NB4 (cell line): ENCODE data around the gene YBX1.
"Not testable (repeated sequence)": the region's sequence is repeated elsewhere in the genome, so short reads cannot be mapped to it uniquely, and the experiment has no call there.

Experiments
- DNase-seq: peaks from one replicate; pipeline ENCODE4 v3.0.0; 2010; ENCODE audit warnings: low read depth
- H3K4me3 ChIP-seq: one replicate; pipeline ENCODE4 v1.5.1; 2011; ENCODE audit warnings: mild to moderate bottlenecking, low read depth, low read length, moderate library complexity
- MAX ChIP-seq: IDR thresholded peaks from 2 replicates; pipeline ENCODE4 v1.6.1; 2011; ENCODE audit warnings: low read depth, low read length
- MYC ChIP-seq: IDR thresholded peaks from 2 replicates; pipeline ENCODE4 v1.6.1; 2011; ENCODE audit warnings: low read depth, low read length
- POLR2A ChIP-seq: IDR thresholded peaks from 2 replicates; pipeline ENCODE4 v1.6.1; 2011; ENCODE audit warnings: mild to moderate bottlenecking; ENCODE audit not compliant: insufficient read length; ENCODE audit errors: extremely low read depth
- TF ChIP-seq, protein P1 (sequence below): IDR thresholded peaks from one replicate; pipeline ENCODE4 v1.5.1; 2012; ENCODE audit warnings: low read depth, low read length

The YBX1 gene

GRCh38 chr1:42680055-42680454, 2.2 kb upstream of the YBX1 start:
- TF ChIP-seq, protein P1, sequence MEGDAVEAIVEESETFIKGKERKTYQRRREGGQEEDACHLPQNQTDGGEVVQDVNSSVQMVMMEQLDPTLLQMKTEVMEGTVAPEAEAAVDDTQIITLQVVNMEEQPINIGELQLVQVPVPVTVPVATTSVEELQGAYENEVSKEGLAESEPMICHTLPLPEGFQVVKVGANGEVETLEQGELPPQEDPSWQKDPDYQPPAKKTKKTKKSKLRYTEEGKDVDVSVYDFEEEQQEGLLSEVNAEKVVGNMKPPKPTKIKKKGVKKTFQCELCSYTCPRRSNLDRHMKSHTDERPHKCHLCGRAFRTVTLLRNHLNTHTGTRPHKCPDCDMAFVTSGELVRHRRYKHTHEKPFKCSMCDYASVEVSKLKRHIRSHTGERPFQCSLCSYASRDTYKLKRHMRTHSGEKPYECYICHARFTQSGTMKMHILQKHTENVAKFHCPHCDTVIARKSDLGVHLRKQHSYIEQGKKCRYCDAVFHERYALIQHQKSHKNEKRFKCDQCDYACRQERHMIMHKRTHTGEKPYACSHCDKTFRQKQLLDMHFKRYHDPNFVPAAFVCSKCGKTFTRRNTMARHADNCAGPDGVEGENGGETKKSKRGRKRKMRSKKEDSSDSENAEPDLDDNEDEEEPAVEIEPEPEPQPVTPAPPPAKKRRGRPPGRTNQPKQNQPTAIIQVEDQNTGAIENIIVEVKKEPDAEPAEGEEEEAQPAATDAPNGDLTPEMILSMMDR = no peak
- TF ChIP-seq MYC (peak; percentile 62), POLR2A (no peak), MAX (peak; percentile 62; the same call in 1 of the 2 replicates)
- peak overlapping the region; percentile 91 for H3K4me3 ChIP-seq
- peak; percentile 46 for DNase-seq

- TF ChIP-seq POLR2A (no peak), MYC (peak; percentile 37; the same call in 1 of the 2 replicates), MAX (peak; percentile 47)
- TF ChIP-seq, protein P1 = no peak
- peak; percentile 56 for DNase-seq
- peak overlapping the region; percentile 91 for H3K4me3 ChIP-seq
These were observed 1.1 kb upstream of the YBX1 start for GRCh38 chr1:42680921-42681683.

GRCh38 chr1:42682484-42682738, 193 bp downstream of the YBX1 start:
- peak overlapping the region; percentile 47 for H3K4me3 ChIP-seq
- not testable (repeated sequence) for DNase-seq

DNA sequence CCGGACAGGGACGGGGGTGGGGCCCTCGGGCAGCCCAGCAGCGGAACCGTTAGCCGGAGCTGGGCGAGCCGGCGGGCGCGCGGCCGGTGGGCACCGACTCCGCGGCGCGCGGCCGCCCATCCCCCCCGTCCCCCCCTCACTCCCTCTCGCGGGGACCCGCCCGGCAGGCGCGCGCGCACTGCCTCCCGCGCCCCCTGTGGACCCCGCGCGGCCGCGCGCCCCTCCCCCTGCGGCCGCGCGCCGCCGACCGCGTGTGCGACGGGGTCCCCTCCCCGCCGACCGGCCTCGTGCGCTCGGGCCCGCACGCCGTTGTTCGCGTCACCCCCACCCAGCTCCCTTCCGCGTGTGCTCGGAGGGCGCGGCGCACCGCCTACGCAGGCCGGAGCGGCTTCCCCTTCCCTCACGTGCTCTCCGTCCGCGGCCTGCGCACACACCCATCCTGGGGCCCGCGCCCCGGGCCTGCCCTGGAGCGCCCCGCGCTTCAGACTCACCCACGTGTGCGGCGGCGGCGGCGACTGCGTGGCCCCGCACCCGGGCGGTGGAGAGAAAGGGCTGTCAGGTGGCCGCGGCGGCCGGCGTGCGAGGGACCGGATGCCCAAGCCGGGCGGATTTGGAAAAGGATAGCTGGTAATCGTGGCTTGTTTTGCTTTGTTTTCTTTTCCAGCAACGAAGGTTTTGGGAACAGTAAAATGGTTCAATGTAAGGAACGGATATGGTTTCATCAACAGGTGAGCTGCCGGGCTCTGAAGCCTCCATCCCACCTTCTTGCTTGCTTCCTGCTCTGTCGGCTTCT, 717 bp downstream of the YBX1 start:
- DNase-seq = peak; percentile 84
- H3K4me3 ChIP-seq = peak overlapping the region; percentile 98
- peak; percentile 97 for TF ChIP-seq MYC
- TF ChIP-seq, protein P1 = no peak
- peak; percentile 94 for TF ChIP-seq MAX
- TF ChIP-seq POLR2A = peak; percentile 64

DNA sequence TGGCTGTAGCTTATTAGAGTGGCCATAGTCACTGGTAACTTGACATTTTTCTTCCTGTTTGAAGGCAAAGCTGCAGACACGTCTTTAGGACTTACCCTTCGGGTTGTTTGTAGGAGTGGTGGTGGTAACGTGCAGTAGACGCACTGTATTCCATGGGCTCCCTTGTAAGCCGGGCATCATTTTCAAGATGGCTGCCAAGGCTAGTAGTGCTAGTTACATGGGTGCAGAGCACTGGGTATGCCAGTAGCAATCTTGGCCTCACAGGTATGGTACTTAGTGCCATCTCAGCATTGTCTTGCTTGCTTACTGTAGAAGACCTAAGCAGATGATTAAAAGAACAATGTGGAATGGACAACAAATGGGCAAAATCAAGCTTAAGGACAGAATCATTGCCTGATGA, 1.9 kb downstream of the YBX1 start:
- no peak for TF ChIP-seq POLR2A
- peak overlapping the region; percentile 98 for H3K4me3 ChIP-seq
- DNase-seq = peak; percentile 76

GRCh38 chr1:42686418-42686817, 4.2 kb downstream of the YBX1 start:
- H3K4me3 ChIP-seq = peak overlapping the region; percentile 98
- no peak for DNase-seq
- no peak for TF ChIP-seq POLR2A
- TF ChIP-seq, protein P1 = no peak
- no peak for TF ChIP-seq MAX
- TF ChIP-seq MYC = no peak

DNA sequence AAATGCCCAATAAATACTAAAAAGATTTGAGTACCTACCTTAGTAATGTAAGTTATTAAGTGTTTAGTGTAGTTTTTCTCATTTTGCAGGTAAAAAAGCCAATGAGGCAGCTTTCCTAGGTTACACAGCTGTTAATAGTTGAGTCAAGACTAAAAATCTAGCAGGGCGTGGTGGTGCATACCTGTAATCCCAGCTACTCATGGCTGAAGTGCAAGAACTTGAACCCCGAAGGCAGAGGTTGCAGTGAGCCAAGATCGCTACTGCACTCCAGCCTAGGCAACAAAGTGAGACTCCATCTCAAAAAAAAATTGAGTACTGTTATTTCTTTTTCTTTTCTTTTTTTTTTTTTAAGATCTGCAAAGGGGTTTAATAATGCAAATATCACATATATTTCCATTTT, 7.7 kb downstream of the YBX1 start:
- H3K4me3 ChIP-seq = peak overlapping the region; percentile 98
- no peak for DNase-seq
- TF ChIP-seq MAX (no peak), MYC (no peak), POLR2A (no peak)
- TF ChIP-seq, protein P1 = no peak
